ENCODE results near the gene NAALADL1.

NAALADL1 gene, protein sequence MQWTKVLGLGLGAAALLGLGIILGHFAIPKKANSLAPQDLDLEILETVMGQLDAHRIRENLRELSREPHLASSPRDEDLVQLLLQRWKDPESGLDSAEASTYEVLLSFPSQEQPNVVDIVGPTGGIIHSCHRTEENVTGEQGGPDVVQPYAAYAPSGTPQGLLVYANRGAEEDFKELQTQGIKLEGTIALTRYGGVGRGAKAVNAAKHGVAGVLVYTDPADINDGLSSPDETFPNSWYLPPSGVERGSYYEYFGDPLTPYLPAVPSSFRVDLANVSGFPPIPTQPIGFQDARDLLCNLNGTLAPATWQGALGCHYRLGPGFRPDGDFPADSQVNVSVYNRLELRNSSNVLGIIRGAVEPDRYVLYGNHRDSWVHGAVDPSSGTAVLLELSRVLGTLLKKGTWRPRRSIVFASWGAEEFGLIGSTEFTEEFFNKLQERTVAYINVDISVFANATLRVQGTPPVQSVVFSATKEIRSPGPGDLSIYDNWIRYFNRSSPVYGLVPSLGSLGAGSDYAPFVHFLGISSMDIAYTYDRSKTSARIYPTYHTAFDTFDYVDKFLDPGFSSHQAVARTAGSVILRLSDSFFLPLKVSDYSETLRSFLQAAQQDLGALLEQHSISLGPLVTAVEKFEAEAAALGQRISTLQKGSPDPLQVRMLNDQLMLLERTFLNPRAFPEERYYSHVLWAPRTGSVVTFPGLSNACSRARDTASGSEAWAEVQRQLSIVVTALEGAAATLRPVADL

DNA sequence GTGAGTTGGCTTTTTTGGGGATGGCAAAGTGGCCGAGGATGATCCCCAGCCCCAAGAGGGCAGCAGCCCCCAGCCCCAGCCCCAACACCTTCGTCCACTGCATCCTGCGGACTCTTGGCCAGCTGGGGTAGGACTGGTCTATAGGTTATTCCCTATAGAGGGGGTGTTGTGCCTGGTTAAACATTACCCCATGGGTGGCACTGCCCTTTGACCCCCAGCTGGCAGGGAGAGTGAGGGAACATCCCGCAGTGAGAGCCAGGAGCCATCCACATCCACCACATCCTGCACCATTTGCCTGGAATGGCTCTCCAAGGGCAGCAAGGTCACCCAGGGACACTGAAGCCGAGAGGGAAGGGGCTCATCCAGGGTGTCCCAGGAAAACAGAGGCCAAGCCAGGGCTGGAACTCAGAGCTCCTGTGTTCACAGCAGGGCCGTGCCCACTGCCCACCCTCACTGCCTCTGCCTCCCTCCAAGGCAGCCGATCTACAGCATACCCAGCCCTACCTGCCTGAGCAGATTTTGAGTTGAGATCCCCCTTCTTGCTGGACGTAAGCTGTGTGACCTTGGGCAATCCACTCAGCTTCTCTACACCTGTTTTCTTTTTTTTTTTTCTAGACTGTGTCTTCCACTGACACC lies at the start of gene NAALADL1:
Gene NAALADL1 (minus strand): TSS at position 135 of the 636 bp plus-strand sequence. CDS start 32 bp downstream, at position 103.
- no peak for DNase-seq (ENCODE audit: low read depth)

DNA sequence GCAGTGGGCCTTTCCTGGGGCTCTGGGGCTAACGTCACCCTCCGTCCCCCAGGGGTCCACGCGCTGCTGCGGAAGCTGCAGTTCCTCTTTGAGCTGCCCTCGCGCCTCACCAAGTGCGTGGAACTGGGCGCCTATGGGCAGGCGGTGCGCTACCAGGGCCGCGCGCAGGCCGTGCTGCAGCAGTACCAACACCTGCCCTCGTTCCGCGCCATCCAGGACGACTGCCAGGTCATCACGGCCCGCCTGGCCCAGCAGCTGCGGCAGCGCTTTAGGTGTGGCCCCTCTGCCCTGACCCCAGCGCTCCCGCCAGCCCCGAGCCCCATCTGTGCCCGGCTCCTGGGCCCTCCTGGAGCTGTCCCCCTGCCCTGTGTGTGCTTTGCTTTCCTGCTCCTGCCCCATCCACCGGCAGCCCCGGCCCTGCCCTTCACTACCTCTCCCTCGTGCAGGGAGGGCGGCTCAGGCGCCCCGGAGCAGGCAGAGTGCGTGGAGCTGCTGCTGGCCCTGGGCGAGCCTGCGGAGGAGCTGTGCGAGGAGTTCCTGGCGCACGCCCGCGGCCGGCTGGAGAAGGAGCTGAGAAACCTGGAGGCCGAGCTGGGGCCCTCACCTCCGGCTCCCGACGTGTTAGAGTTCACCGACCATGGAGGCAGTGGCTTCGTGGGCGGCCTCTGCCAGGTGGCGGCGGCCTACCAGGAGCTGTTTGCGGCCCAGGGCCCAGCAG lies 49.6 kb upstream of the NAALADL1 start:
- DNase-seq (ENCODE audit: low read depth): no peak

DNA sequence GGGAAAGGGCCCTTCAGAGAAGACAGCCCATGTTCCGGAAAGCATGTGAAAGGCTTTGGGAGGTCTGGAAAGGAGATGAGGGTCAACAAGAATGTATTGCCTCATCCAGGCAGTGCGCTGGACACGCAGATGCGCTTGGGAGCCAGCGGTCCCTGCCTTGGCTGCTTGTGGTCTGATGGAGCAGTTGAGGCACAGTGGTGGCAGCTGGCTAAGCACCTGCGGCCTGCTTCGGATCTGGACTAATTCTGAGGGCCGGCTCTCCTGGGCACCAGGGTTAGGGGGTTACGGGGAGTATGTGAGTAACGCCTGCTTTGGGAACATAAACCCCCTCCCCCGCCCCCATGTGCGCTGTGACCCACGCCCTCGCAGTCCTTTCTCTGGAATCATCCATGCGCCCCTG lies 48.7 kb upstream of the NAALADL1 start:
- no peak for DNase-seq (ENCODE audit: low read depth)

GRCh38 chr11:65104628-65105027 lies 46.3 kb upstream of the NAALADL1 start:
- no peak for DNase-seq (ENCODE audit: low read depth)

DNA sequence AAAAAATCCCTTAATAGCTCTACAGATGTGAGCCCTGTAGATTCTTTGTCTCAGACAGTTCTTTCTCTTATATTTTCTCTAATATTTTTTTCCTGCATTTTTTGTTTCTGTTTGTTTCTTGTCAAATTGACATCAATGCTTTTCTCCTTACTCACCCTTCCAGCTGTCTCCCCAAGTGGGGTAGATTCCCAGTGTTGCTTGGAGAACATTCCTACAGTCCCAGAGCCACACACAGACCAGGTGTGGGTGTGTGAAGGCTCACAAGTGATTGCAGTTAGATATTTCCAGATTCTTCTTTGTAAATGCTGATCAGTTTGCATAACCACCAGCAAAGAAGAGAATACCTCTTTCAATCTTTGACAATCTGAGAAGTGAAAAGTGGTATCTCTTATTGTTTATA lies 45.1 kb upstream of the NAALADL1 start:
- no peak for DNase-seq (ENCODE audit: low read depth)

- no peak for DNase-seq (ENCODE audit: low read depth)
These were observed 44.1 kb upstream of the NAALADL1 start for GRCh38 chr11:65102142-65103095.

GRCh38 chr11:65100674-65101350 lies 42.5 kb upstream of the NAALADL1 start:
- DNase-seq (ENCODE audit: low read depth): no peak

GRCh38 chr11:65096926-65097325 lies 38.6 kb upstream of the NAALADL1 start:
- DNase-seq (ENCODE audit: low read depth): no peak

DNA sequence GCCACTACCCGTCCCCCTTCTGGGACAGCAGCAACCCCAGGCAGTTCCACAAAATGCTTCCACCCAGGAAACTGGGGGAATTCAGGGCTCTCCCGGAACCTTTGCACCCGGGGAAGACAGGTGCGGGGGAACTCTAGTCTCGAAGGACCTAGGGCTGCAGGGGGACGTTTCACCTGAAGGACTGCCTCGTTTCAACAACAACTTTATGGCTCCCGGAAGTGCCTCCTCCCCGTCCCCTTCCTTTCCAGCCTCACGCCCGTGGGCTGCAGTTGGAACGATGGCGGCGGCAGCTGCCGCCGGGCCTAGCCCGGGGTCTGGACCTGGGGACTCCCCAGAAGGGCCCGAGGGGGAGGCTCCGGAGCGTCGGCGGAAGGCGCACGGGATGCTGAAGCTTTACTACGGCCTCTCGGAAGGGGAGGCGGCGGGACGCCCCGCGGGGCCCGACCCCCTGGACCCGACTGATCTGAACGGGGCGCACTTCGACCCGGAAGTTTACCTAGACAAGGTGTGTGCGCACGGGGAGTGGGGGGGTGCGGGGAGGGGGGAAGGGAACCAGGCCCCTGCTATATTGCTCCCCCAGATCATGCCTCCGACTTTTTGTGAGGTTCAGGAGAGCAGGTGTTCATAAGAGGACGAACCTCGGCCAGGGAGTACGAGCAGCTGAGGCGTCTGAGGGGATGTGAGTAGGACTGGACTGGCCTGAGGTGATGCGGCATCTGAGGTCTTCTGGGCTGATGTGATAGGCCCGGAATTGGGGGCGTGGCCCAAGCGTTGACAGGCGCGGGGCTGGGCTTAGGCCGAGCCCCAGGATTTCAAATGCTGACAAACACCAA lies 37.8 kb upstream of the NAALADL1 start, which contains the start of gene VPS51:
Gene VPS51 (plus strand): TSS at position 241 of the 833 bp plus-strand sequence. CDS start 37 bp downstream, at position 278.
- DNase-seq (ENCODE audit: low read depth): peak; percentile 70

GRCh38 chr11:65095427-65095826 lies 37.1 kb upstream of the NAALADL1 start:
- DNase-seq (ENCODE audit: low read depth): no peak

- DNase-seq (ENCODE audit: low read depth): no peak
These were observed 32.3 kb upstream of the NAALADL1 start for GRCh38 chr11:65090628-65091027.

GRCh38 chr11:65089621-65090020 lies 31.3 kb upstream of the NAALADL1 start:
- DNase-seq (ENCODE audit: low read depth): no peak

DNA sequence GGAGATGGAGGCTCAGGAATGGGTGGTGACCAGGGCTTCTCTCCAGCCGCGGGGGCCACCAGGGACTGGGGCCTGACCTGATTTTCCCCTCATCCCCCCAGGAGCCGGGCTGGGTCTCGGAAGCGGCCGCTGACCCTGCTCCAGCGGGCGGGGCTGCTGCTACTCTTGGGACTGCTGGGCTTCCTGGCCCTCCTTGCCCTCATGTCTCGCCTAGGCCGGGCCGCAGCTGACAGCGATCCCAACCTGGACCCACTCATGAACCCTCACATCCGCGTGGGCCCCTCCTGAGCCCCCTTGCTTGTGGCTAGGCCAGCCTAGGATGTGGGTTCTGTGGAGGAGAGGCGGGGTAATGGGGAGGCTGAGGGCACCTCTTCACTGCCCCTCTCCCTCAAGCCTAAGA lies 29.5 kb upstream of the NAALADL1 start:
- no peak for DNase-seq (ENCODE audit: low read depth)

GRCh38 chr11:65087216-65087615 lies 28.9 kb upstream of the NAALADL1 start:
- DNase-seq (ENCODE audit: low read depth): no peak

DNA sequence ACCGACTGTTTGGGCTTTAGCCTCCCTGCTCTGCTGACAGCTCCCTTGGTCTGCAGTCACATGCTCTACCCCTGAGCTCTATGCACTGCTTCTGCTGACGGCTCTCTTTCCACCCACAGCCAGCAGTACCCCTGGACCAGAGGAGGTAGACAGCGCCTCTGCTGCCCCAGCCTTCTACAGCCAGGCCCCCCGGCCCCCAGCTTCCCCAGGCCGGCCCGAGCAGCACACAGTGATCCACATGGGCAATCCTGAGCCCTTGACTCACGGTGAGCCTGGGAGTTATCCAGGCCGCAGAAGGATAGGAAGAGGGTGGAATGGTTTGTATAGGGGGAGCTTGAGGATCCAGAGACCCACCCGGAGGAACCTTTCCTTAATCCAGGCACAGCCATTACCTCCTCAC lies 28.5 kb upstream of the NAALADL1 start:
- no peak for DNase-seq (ENCODE audit: low read depth)

DNA sequence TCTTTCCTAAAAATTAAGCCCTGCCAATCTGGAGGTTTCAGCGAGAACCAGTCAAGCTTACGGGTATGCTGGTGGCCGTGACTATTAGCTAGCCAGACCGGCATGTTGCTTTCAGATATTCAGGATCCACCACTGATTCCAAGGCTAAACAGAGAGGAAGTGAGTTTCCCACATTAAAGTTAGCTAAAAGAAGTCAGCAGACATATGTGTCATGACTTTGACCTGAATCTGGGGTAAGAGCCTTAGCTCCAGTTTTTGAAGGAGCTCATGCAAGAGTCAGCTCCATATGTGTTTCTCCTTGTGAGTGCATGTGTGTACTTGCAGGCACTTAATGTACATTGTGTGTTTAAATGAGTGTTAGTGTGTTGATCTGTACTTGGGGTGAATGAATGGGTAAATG lies 27.1 kb upstream of the NAALADL1 start:
- no peak for DNase-seq (ENCODE audit: low read depth)

GRCh38 chr11:65084598-65085375 lies 26.4 kb upstream of the NAALADL1 start:
- no peak for DNase-seq (ENCODE audit: low read depth)

DNA sequence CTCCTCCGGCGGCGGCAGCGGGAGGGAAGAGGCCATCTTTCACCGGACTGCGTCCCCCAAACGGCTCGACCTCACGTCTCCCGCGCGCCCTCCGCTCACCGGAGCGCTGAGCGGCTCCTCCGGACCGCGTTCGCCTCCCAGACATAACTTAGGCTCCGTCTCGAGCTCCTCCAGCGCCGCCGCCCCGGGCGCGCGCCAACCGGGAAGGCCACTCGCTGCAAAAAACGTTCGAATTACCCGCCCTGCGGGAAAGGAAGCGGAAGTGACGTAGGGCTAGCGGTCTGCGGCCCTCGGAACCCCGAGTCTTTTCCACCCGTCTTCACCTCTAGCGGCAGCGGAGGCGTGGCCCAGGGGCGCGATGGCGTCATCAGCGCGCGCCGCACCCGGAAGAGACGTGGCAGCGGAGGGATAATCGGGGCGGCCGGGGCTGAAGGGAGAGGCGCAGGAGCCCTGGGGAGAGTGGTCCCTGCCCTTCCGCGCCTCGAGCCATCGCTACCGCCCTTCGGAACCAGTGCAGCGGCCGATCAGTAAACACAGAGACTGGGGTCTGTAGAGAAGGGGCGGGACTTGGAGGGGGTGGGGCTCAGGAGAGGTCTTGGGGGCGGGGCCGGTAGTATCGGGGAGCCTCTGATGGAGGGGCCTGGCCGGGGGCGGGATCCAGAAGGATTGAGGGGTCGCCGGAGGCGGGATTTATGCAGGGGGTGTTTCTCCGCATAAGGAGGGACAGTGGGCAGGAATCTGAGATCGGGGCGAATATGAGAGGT lies 25.7 kb upstream of the NAALADL1 start, which contains the start of the genes CDCA5 and ZFPL1:
Gene CDCA5 (minus strand): TSS at position 207 of the 764 bp plus-strand sequence. CDS start 62 bp downstream, at position 145.
Gene ZFPL1 (plus strand): TSS at position 389 of the 764 bp plus-strand sequence. CDS start 477 bp downstream, outside the sequence.
- peak; percentile 90 for DNase-seq (ENCODE audit: low read depth)

Data from GM04504 (cell line).